Activated CD4-positive, alpha-beta T cell treated with anti-CD3 and anti-CD28 coated beads, Interleukin-2, amount 10 ng/mL, durations not matched to agents 7 days and 5 days (primary cell): ENCODE results near the gene CUL2. TPM values are rescaled to one million over a fixed set of nuclear protein-coding genes. Genes with fewer than 3 reads are reported as not detected.

Experiments
- CTCF ChIA-PET: fragments of 350-600 bp; sonication (Branson Sonifier 250); formaldehyde crosslinking; loops from one replicate; lab custom pipeline; 2021; ENCODE audit warnings: antibody characterized with exemption; lab: Charles Lee
- POLR2A ChIA-PET: fragments of 350-600 bp; sonication (Branson Sonifier 250); formaldehyde crosslinking; loops from one replicate; lab custom pipeline; 2021; ENCODE audit warnings: antibody characterized with exemption; lab: Charles Lee
- DNase-seq: peaks from one replicate; pipeline ENCODE4 v3.0.0-alpha.2; 2020
- H3K27ac Mint-ChIP-seq: one replicate; pipeline ENCODE4 v1.8.0; 2021; ENCODE audit warnings: mild to moderate bottlenecking, moderate library complexity, mixed read lengths
- H3K27me3 Mint-ChIP-seq: one replicate; pipeline ENCODE4 v1.8.0; 2021; ENCODE audit warnings: mixed read lengths
- H3K36me3 Mint-ChIP-seq: one replicate; pipeline ENCODE4 v1.8.0; 2021; ENCODE audit warnings: low read depth, mixed read lengths
- H3K4me1 Mint-ChIP-seq: one replicate; pipeline ENCODE4 v1.8.0; 2021; ENCODE audit warnings: mixed read lengths
- H3K4me3 Mint-ChIP-seq: one replicate; pipeline ENCODE4 v1.8.0; 2021; ENCODE audit warnings: mild to moderate bottlenecking, moderate library complexity, mixed read lengths
- H3K9me3 Mint-ChIP-seq: one replicate; pipeline ENCODE4 v1.8.0; 2021; ENCODE audit warnings: mixed read lengths
- total RNA-seq, 2 experiments: library from RNA; stranded (reverse); gene quantifications; one replicate each; pipeline ENCODE4 v1.2.3, GENCODE V29; 2021

Gene CUL2
- 10 to 100 TPM; 37.1 to 45.8 TPM for total RNA-seq

GRCh38 chr10:35090162-35090954, at the start of gene CUL2:
Gene CUL2, minus strand, starts transcription at chr10:35090341. Its CDS starts 19,024 bp downstream, at chr10:35071317.
- Mint-ChIP-seq H3K36me3 (peaks cover 21% of the 10 kb centered on the region), H3K9me3 (no peaks in the 10 kb centered on the region), H3K27ac (peak within 1 kb of the TSS; percentile 98), H3K4me3 (peak within 1 kb of the TSS; percentile 94), H3K4me1 (peaks cover 38% of the 10 kb centered on the region), H3K27me3 (no peaks in the 10 kb centered on the region)
- CTCF ChIA-PET: interaction anchor here (0.8 to 1.5 kb wide), 5 partner anchors 8 to 106 kb away, joined by 3 to 4 read pairs (median 4); partner anchors contain the start of gene CREM
- POLR2A ChIA-PET: no interaction called here
- peak; percentile 92 for DNase-seq

GRCh38 chr10:35136263-35136815, 46.2 kb upstream of the CUL2 start:
- H3K4me1 Mint-ChIP-seq: peaks cover 42% of the 10 kb centered on the region
- H3K9me3 Mint-ChIP-seq: no peaks in the 10 kb centered on the region
- no peak overlapping the region for H3K4me3 Mint-ChIP-seq
- H3K27ac Mint-ChIP-seq: peak overlapping the region; percentile 76
- H3K27me3 Mint-ChIP-seq: no peaks in the 10 kb centered on the region
- H3K36me3 Mint-ChIP-seq: no peaks in the 10 kb centered on the region
- no peak for DNase-seq
- ChIA-PET POLR2A (no interaction called here), CTCF (interaction anchor here (1.2 to 2.5 kb wide), 3 partner anchors 9 to 60 kb away, joined by 3 to 9 read pairs (median 6); no protein-coding TSS in a partner anchor)

- no peak for DNase-seq
- CTCF ChIA-PET: interaction anchor here (1.2 to 2.5 kb wide), 3 partner anchors 10 to 60 kb away, joined by 3 to 9 read pairs (median 4); no protein-coding TSS in a partner anchor
- H3K4me1 Mint-ChIP-seq: peaks cover 46% of the 10 kb centered on the region
- no peaks in the 10 kb centered on the region for H3K27me3 Mint-ChIP-seq
- peak overlapping the region; percentile 24 for H3K4me3 Mint-ChIP-seq
- peak overlapping the region; percentile 76 for H3K27ac Mint-ChIP-seq
- peaks cover 1% of the 10 kb centered on the region for H3K36me3 Mint-ChIP-seq
- POLR2A ChIA-PET: no interaction called here
- no peaks in the 10 kb centered on the region for H3K9me3 Mint-ChIP-seq
These were observed 45.7 kb upstream of the CUL2 start for GRCh38 chr10:35135861-35136260.

GRCh38 chr10:35133586-35133985, 43.4 kb upstream of the CUL2 start:
- POLR2A ChIA-PET: no interaction called here
- DNase-seq: no peak
- no peaks in the 10 kb centered on the region for H3K27me3 Mint-ChIP-seq
- peaks cover 67% of the 10 kb centered on the region for H3K4me1 Mint-ChIP-seq
- peaks cover 6% of the 10 kb centered on the region for H3K36me3 Mint-ChIP-seq
- H3K4me3 Mint-ChIP-seq: no peak overlapping the region
- CTCF ChIA-PET: interaction anchor here (0.8 to 3.7 kb wide), 4 partner anchors 9 to 58 kb away, joined by 3 to 14 read pairs (median 3); no protein-coding TSS in a partner anchor
- no peaks in the 10 kb centered on the region for H3K9me3 Mint-ChIP-seq
- H3K27ac Mint-ChIP-seq: peak overlapping the region; percentile 94

GRCh38 chr10:35132727-35133126, 42.6 kb upstream of the CUL2 start:
- CTCF ChIA-PET: interaction anchor here (1.0 to 3.7 kb wide), 5 partner anchors 10 to 63 kb away, joined by 3 to 16 read pairs (median 4); no protein-coding TSS in a partner anchor
- POLR2A ChIA-PET: no interaction called here
- Mint-ChIP-seq H3K4me1 (peaks cover 71% of the 10 kb centered on the region), H3K27me3 (no peaks in the 10 kb centered on the region), H3K27ac (peak overlapping the region; percentile 94), H3K9me3 (no peaks in the 10 kb centered on the region), H3K36me3 (peaks cover 10% of the 10 kb centered on the region), H3K4me3 (peak overlapping the region; percentile 61)
- no peak for DNase-seq

- Mint-ChIP-seq H3K27ac (peak overlapping the region; percentile 83), H3K4me1 (peaks cover 64% of the 10 kb centered on the region), H3K9me3 (no peaks in the 10 kb centered on the region), H3K27me3 (no peaks in the 10 kb centered on the region), H3K4me3 (peak overlapping the region; percentile 61), H3K36me3 (peaks cover 10% of the 10 kb centered on the region)
- POLR2A ChIA-PET: no interaction called here
- no peak for DNase-seq
- CTCF ChIA-PET: interaction anchor here (1.4 to 2.6 kb wide), 2 partner anchors 65 to 84 kb away, joined by 4 to 16 read pairs; no protein-coding TSS in a partner anchor
These were observed 40.5 kb upstream of the CUL2 start for GRCh38 chr10:35130663-35131062.

- Mint-ChIP-seq H3K4me1 (peaks cover 73% of the 10 kb centered on the region), H3K9me3 (no peaks in the 10 kb centered on the region), H3K27ac (peak overlapping the region; percentile 99), H3K36me3 (peaks cover 10% of the 10 kb centered on the region), H3K27me3 (no peaks in the 10 kb centered on the region), H3K4me3 (peak overlapping the region; percentile 80)
- CTCF ChIA-PET: interaction anchor here (5.2 kb wide), 1 partner anchor 67 kb away, joined by 75 read pairs; no protein-coding TSS in a partner anchor
- POLR2A ChIA-PET: interaction anchor here (0.8 to 4.3 kb wide), 2 partner anchors 67 to 70 kb away, joined by 3 to 39 read pairs; no protein-coding TSS in a partner anchor
- DNase-seq: no peak
These were observed 39.1 kb upstream of the CUL2 start for GRCh38 chr10:35129185-35129674.

- peaks cover 10% of the 10 kb centered on the region for H3K36me3 Mint-ChIP-seq
- peak; percentile 59 for DNase-seq
- peak overlapping the region; percentile 99 for H3K27ac Mint-ChIP-seq
- H3K9me3 Mint-ChIP-seq: no peaks in the 10 kb centered on the region
- ChIA-PET CTCF (interaction anchor here (0.6 to 5.7 kb wide), 22 partner anchors 10 to 436 kb away, joined by 3 to 75 read pairs (median 6); no protein-coding TSS in a partner anchor), POLR2A (interaction anchor here (1.2 to 4.3 kb wide), 2 partner anchors 10 to 68 kb away, joined by 3 to 39 read pairs; no protein-coding TSS in a partner anchor)
- H3K4me1 Mint-ChIP-seq: peaks cover 63% of the 10 kb centered on the region
- H3K27me3 Mint-ChIP-seq: no peaks in the 10 kb centered on the region
- H3K4me3 Mint-ChIP-seq: peak overlapping the region; percentile 80
These were observed 37.2 kb upstream of the CUL2 start for GRCh38 chr10:35127289-35127891.

GRCh38 chr10:35126530-35127288, 36.6 kb upstream of the CUL2 start, which contains the start of gene CREM:
Gene CREM, plus strand, starts transcription at chr10:35126846. Its CDS starts 10,990 bp downstream, at chr10:35137836.
- Mint-ChIP-seq H3K9me3 (no peaks in the 10 kb centered on the region), H3K27me3 (no peaks in the 10 kb centered on the region), H3K27ac (peak within 1 kb of the TSS; percentile 99), H3K4me3 (peak within 1 kb of the TSS; percentile 80), H3K4me1 (peaks cover 56% of the 10 kb centered on the region), H3K36me3 (peaks cover 10% of the 10 kb centered on the region)
- peak; percentile 100 for DNase-seq
- ChIA-PET CTCF (interaction anchor here (0.6 to 5.7 kb wide), 34 partner anchors 8 to 437 kb away, joined by 3 to 75 read pairs (median 4); partner anchors contain the start of gene CUL2), POLR2A (interaction anchor here (0.6 to 4.3 kb wide), 3 partner anchors 10 to 90 kb away, joined by 3 to 39 read pairs (median 4); no protein-coding TSS in a partner anchor)

- peak overlapping the region; percentile 80 for H3K4me3 Mint-ChIP-seq
- POLR2A ChIA-PET: interaction anchor here (0.6 to 4.3 kb wide), 3 partner anchors 9 to 91 kb away, joined by 3 to 39 read pairs (median 4); no protein-coding TSS in a partner anchor
- H3K4me1 Mint-ChIP-seq: peaks cover 51% of the 10 kb centered on the region
- H3K36me3 Mint-ChIP-seq: peaks cover 10% of the 10 kb centered on the region
- CTCF ChIA-PET: interaction anchor here (0.6 to 5.7 kb wide), 30 partner anchors 8 to 437 kb away, joined by 3 to 75 read pairs (median 4); partner anchors contain the start of gene CUL2
- DNase-seq: no peak
- H3K27me3 Mint-ChIP-seq: no peaks in the 10 kb centered on the region
- no peaks in the 10 kb centered on the region for H3K9me3 Mint-ChIP-seq
- peak overlapping the region; percentile 99 for H3K27ac Mint-ChIP-seq
These were observed 36.0 kb upstream of the CUL2 start for GRCh38 chr10:35126062-35126529.

- no peak for DNase-seq
- H3K36me3 Mint-ChIP-seq: peaks cover 6% of the 10 kb centered on the region
- peak overlapping the region; percentile 75 for H3K27ac Mint-ChIP-seq
- CTCF ChIA-PET: interaction anchor here (1.4 to 5.7 kb wide), 2 partner anchors 82 to 93 kb away, joined by 14 to 59 read pairs; no protein-coding TSS in a partner anchor
- peaks cover 40% of the 10 kb centered on the region for H3K4me1 Mint-ChIP-seq
- no peaks in the 10 kb centered on the region for H3K27me3 Mint-ChIP-seq
- POLR2A ChIA-PET: no interaction called here
- H3K9me3 Mint-ChIP-seq: no peaks in the 10 kb centered on the region
- H3K4me3 Mint-ChIP-seq: no peak overlapping the region
These were observed 34.4 kb upstream of the CUL2 start for GRCh38 chr10:35124540-35124939.
